H9 (cell line): Measurements from ENCODE around the gene TMEM179B. TPM values are rescaled to one million over a fixed set of nuclear protein-coding genes. Genes with fewer than 3 reads are reported as not detected.
A peak's percentile ranks its signal among the peaks of the same experiment; 100 is the strongest.

ENCODE experiments used
- DNase-seq: peaks from one replicate; pipeline ENCODE4 v3.0.0-alpha.2; 2017
- H2AFZ ChIP-seq: one replicate; pipeline ENCODE4 v1.6.1; 2013; ENCODE audit warnings: mild to moderate bottlenecking, low read length, control low read depth, moderate library complexity
- H2AK5ac ChIP-seq: 2 replicates; pipeline ENCODE4 v1.6.1; 2013; ENCODE audit warnings: low read length, control low read depth, mixed read lengths; ENCODE audit not compliant: insufficient read length
- H2BK120ac ChIP-seq: one replicate; pipeline ENCODE4 v1.6.1; 2013; ENCODE audit warnings: low read depth, mild to moderate bottlenecking, low read length, control low read depth, inconsistent platforms; ENCODE audit not compliant: poor library complexity, severe bottlenecking
- H2BK12ac ChIP-seq: 2 replicates; pipeline ENCODE4 v1.6.1; 2013; ENCODE audit warnings: low read length, control low read depth, mixed read lengths, low read depth; ENCODE audit not compliant: insufficient read length
- H2BK15ac ChIP-seq: 2 replicates; pipeline ENCODE4 v1.6.1; 2013; ENCODE audit warnings: low read depth, low read length, control low read depth
- H2BK20ac ChIP-seq: one replicate; pipeline ENCODE4 v1.6.1; 2013; ENCODE audit warnings: low read depth, mild to moderate bottlenecking, low read length, control low read depth, inconsistent platforms; ENCODE audit not compliant: poor library complexity, severe bottlenecking
- H2BK5ac ChIP-seq: 2 replicates; pipeline ENCODE4 v1.6.1; 2013; ENCODE audit warnings: low read length, control low read depth, mixed read lengths; ENCODE audit not compliant: insufficient read length
- H3K14ac ChIP-seq: 2 replicates; pipeline ENCODE4 v1.6.1; 2013; ENCODE audit warnings: low read length, control low read depth; ENCODE audit not compliant: insufficient read depth
- H3K18ac ChIP-seq: 2 replicates; pipeline ENCODE4 v1.6.1; 2013; ENCODE audit warnings: low read depth, mild to moderate bottlenecking, mixed read lengths, low read length, control low read depth; ENCODE audit not compliant: insufficient read length
- H3K23ac ChIP-seq: 2 replicates; pipeline ENCODE4 v1.6.1; 2013; ENCODE audit warnings: low read length, control low read depth, mixed read lengths, low read depth; ENCODE audit not compliant: insufficient read length
- H3K23me2 ChIP-seq: 2 replicates; pipeline ENCODE4 v1.6.1; 2013; ENCODE audit warnings: low read depth, mild to moderate bottlenecking, mixed read lengths, low read length, control low read depth; ENCODE audit not compliant: insufficient read length, poor library complexity, severe bottlenecking
- H3K27ac ChIP-seq: 2 replicates; pipeline ENCODE4 v1.5.1; 2013; ENCODE audit warnings: low read length, control low read depth, mixed read lengths, low read depth; ENCODE audit not compliant: insufficient read length
- H3K27me3 ChIP-seq: 2 replicates; pipeline ENCODE4 v1.6.1; 2013; ENCODE audit warnings: low read length, control low read depth, inconsistent platforms; ENCODE audit not compliant: insufficient read depth
- H3K4ac ChIP-seq: 2 replicates; pipeline ENCODE4 v1.6.1; 2013; ENCODE audit warnings: low read depth, mild to moderate bottlenecking, control low read depth, inconsistent platforms, low read length, moderate library complexity
- H3K4me1 ChIP-seq: 2 replicates; pipeline ENCODE4 v1.6.1; 2013; ENCODE audit warnings: low read length, control low read depth, inconsistent platforms; ENCODE audit not compliant: insufficient read depth
- H3K4me2 ChIP-seq: 2 replicates; pipeline ENCODE4 v1.6.1; 2013; ENCODE audit warnings: low read length, control low read depth, mixed read lengths; ENCODE audit not compliant: insufficient read length, insufficient read depth
- H3K56ac ChIP-seq: 2 replicates; pipeline ENCODE4 v1.6.1; 2013; ENCODE audit warnings: low read depth, mild to moderate bottlenecking, mixed read lengths, low read length, control low read depth; ENCODE audit not compliant: insufficient read length
- H3K79me1 ChIP-seq: 2 replicates; pipeline ENCODE4 v1.6.1; 2013; ENCODE audit warnings: low read depth, mild to moderate bottlenecking, moderate library complexity, low read length, control low read depth, inconsistent platforms; ENCODE audit not compliant: insufficient read depth, poor library complexity, severe bottlenecking
- H3K79me2 ChIP-seq: 2 replicates; pipeline ENCODE4 v1.6.1; 2013; ENCODE audit warnings: low read length, control low read depth, inconsistent platforms; ENCODE audit not compliant: insufficient read depth
- H3K9ac ChIP-seq: 2 replicates; pipeline ENCODE4 v1.6.1; 2013; ENCODE audit warnings: low read length, control low read depth, mixed read lengths; ENCODE audit not compliant: insufficient read length; ENCODE audit errors: extremely low read depth
- H3K9me3 ChIP-seq: one replicate; pipeline ENCODE4 v1.6.1; 2013; ENCODE audit warnings: low read depth, low read length, inconsistent platforms; ENCODE audit not compliant: control insufficient read depth
- H3T11ph ChIP-seq: one replicate; pipeline ENCODE4 v1.6.1; 2013; ENCODE audit warnings: mild to moderate bottlenecking, low read length, control low read depth, inconsistent platforms
- H4K20me1 ChIP-seq: one replicate; pipeline ENCODE4 v1.6.1; 2013; ENCODE audit not compliant: control insufficient read depth, insufficient read length, insufficient read depth
- H4K5ac ChIP-seq: 2 replicates; pipeline ENCODE4 v1.6.1; 2013; ENCODE audit warnings: low read depth, mild to moderate bottlenecking, mixed read lengths, low read length, control low read depth; ENCODE audit not compliant: insufficient read length
- H4K8ac ChIP-seq: replicated peaks from 2 replicates; pipeline ENCODE4 v1.6.1; 2013; ENCODE audit warnings: low read length, control low read depth, mixed read lengths, low read depth; ENCODE audit not compliant: insufficient read length
- H4K91ac ChIP-seq: 2 replicates; pipeline ENCODE4 v1.6.1; 2013; ENCODE audit warnings: low read depth, mild to moderate bottlenecking, moderate library complexity, mixed read lengths, low read length, control low read depth; ENCODE audit not compliant: insufficient read length
- H3K27ac Mint-ChIP-seq, 3 experiments: 2 replicates in 2 of 3; 3 replicates in 1 of 3; pipeline ENCODE4 v1.8.0; 2020 to 2021; ENCODE audit warnings: mixed read lengths in 3 of 3, mild to moderate bottlenecking in 1 of 3, moderate library complexity in 1 of 3
- H3K27me3 Mint-ChIP-seq: 2 replicates; pipeline ENCODE4 v1.8.0; 2021; ENCODE audit warnings: low read depth, mild to moderate bottlenecking, moderate library complexity, mixed read lengths
- H3K36me3 Mint-ChIP-seq, 3 experiments: 2 replicates in 2 of 3; 3 replicates in 1 of 3; pipeline ENCODE4 v1.8.0; 2020 to 2021; ENCODE audit warnings: low read depth in 3 of 3, mixed read lengths in 3 of 3; ENCODE audit not compliant: insufficient read depth in 1 of 3
- H3K4me1 Mint-ChIP-seq, 2 experiments: 2 replicates each; pipeline ENCODE4 v1.8.0; 2020; ENCODE audit warnings: mixed read lengths in 2 of 2
- H3K4me3 Mint-ChIP-seq, 2 experiments: 2 replicates in 1 of 2; 3 replicates in 1 of 2; pipeline ENCODE4 v1.8.0; 2020 to 2021; ENCODE audit warnings: mild to moderate bottlenecking in 2 of 2, mixed read lengths in 2 of 2, moderate library complexity in 1 of 2
- H3K9me3 Mint-ChIP-seq, 2 experiments: 2 replicates in 1 of 2; 3 replicates in 1 of 2; pipeline ENCODE4 v1.8.0; 2020; ENCODE audit warnings: mild to moderate bottlenecking in 2 of 2, mixed read lengths in 2 of 2, moderate library complexity in 1 of 2
- WGBS: extraction: QIAGEN DNeasy Blood & Tissue Kit; methylation state at CpG from one replicate; pipeline ENCODE4 v1.1.7; 2013; ENCODE audit warnings: missing lambda C conversion rate, low lambda C conversion rate, mixed read lengths; ENCODE audit not compliant: insufficient read length; ENCODE audit errors: extremely low coverage; 5-methylcytosine and 5-hydroxymethylcytosine counted together
- total RNA-seq: library from RNA; stranded (reverse); gene quantifications from 2 replicates; pipeline ENCODE4 v1.2.1, GENCODE V29; 2021
- TF ChIP-seq, protein P1 (sequence below): fragments of 200-600 bp; sonication (generic); conservative IDR thresholded peaks from 3 replicates; pipeline ENCODE4 v1.8.0; 2021; ENCODE audit warnings: antibody characterized with exemption, mild to moderate bottlenecking

TMEM179B gene
- total RNA-seq, 1 experiment from 2014 or later = 25.0 TPM

DNA sequence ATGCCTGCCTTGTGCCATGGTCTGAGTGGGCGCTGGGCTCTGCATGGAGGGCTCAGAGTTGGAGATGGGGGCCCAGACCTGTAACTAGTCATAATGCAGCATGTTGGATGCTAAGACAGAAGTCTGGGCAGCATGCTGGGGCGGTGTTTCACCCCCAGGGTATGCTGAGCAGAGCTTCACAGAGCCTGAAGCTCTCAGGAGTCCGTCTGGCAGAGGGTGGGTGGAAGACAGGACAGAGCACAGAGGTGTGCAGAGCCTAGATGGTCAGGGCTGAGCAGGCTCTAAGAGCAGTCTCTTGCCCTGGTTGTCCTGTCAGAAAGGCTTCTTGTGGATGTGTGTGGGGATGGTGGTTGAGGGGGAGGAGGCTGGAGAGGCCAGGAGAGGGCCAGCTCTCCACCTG is 8.8 kb upstream of the TMEM179B start:
- Histone ChIP-seq H3K79me1 (no peaks in the 10 kb centered on the region), H2BK20ac (no peak overlapping the region), H3K4me2 (no peak overlapping the region), H2BK15ac (no peak overlapping the region), H3K27me3 (no peaks in the 10 kb centered on the region), H2BK120ac (no peak overlapping the region), H3K4ac (no peak overlapping the region), H3K9ac (no peak overlapping the region), H3K18ac (no peak overlapping the region), H2BK12ac (no peak overlapping the region), H3K79me2 (peaks cover 3% of the 10 kb centered on the region; the same call in 1 of the 2 replicates), H2AK5ac (no peak overlapping the region), H3K4me1 (no peaks in the 10 kb centered on the region), H4K8ac (no peak overlapping the region), H4K20me1 (no peaks in the 10 kb centered on the region), H3K27ac (no peak overlapping the region), H3K23me2 (peaks cover 3% of the 10 kb centered on the region), H3K56ac (no peak overlapping the region), H3K23ac (no peak overlapping the region), H3K9me3 (no peaks in the 10 kb centered on the region), H4K5ac (no peak overlapping the region), H2AFZ (no peak overlapping the region), H2BK5ac (no peak overlapping the region), H4K91ac (no peak overlapping the region), H3T11ph (no peak overlapping the region), H3K14ac (no peak overlapping the region)
- H3K4me3 Mint-ChIP-seq = no peak overlapping the region; a peak in 1 of 5 replicates
- no CpG with 5 or more reads among the region's 3 CpGs for WGBS
- no peak for DNase-seq
- H3K4me1 Mint-ChIP-seq = no peaks in the 10 kb centered on the region
- H3K27ac Mint-ChIP-seq = peak overlapping the region in 2 of 3 experiments; percentile 59 to 63; a peak in 2 of 7 replicates
- H3K9me3 Mint-ChIP-seq = no peaks in the 10 kb centered on the region
- TF ChIP-seq, protein P1, sequence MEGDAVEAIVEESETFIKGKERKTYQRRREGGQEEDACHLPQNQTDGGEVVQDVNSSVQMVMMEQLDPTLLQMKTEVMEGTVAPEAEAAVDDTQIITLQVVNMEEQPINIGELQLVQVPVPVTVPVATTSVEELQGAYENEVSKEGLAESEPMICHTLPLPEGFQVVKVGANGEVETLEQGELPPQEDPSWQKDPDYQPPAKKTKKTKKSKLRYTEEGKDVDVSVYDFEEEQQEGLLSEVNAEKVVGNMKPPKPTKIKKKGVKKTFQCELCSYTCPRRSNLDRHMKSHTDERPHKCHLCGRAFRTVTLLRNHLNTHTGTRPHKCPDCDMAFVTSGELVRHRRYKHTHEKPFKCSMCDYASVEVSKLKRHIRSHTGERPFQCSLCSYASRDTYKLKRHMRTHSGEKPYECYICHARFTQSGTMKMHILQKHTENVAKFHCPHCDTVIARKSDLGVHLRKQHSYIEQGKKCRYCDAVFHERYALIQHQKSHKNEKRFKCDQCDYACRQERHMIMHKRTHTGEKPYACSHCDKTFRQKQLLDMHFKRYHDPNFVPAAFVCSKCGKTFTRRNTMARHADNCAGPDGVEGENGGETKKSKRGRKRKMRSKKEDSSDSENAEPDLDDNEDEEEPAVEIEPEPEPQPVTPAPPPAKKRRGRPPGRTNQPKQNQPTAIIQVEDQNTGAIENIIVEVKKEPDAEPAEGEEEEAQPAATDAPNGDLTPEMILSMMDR = no peak
- peaks cover 44 to 81% (median 68%) of the 10 kb centered on the region in 3 experiments for H3K36me3 Mint-ChIP-seq
- no peaks in the 10 kb centered on the region for H3K27me3 Mint-ChIP-seq
